Muscle layer of colon (tissue), 2 donors: ENCODE results near the gene PLPP2.

Experiments
- H3K27ac ChIP-seq: one replicate; pipeline ENCODE4 v1.7.0; 2013; ENCODE audit warnings: low read depth, mild to moderate bottlenecking, low read length, moderate library complexity
- H3K27me3 ChIP-seq, 2 donors: one replicate each; pipeline ENCODE4 v1.7.0; 2013; ENCODE audit warnings: low read length in 2 of 2, mild to moderate bottlenecking in 2 of 2; ENCODE audit not compliant: insufficient read depth in 2 of 2, control insufficient read depth in 1 of 2
- H3K36me3 ChIP-seq: one replicate; pipeline ENCODE4 v1.7.0; 2013; ENCODE audit warnings: mild to moderate bottlenecking, low read length; ENCODE audit not compliant: insufficient read depth
- H3K4me1 ChIP-seq: one replicate; pipeline ENCODE4 v1.7.0; 2013; ENCODE audit warnings: mild to moderate bottlenecking, low read length; ENCODE audit not compliant: insufficient read depth
- H3K4me3 ChIP-seq, 2 donors: one replicate each; pipeline ENCODE4 v1.7.0; 2013; ENCODE audit warnings: low read length in 2 of 2, low read depth in 1 of 2, mild to moderate bottlenecking in 1 of 2, moderate library complexity in 1 of 2
- H3K9ac ChIP-seq: one replicate; pipeline ENCODE4 v1.7.0; 2013; ENCODE audit warnings: low read length
- H3K9me3 ChIP-seq: one replicate; pipeline ENCODE4 v1.7.0; 2013; ENCODE audit warnings: mild to moderate bottlenecking, low read length
- donor health status: abdominal sarcoma.
- donor health status: Adenocarcinoma of cecum.

The PLPP2 gene

GRCh38 chr19:327291-328024, 36.3 kb upstream of the PLPP2 start:
- no peaks in the 10 kb centered on the region for H3K27me3 ChIP-seq
- H3K9ac ChIP-seq, result no peak overlapping the region
- H3K4me1 ChIP-seq, result no peaks in the 10 kb centered on the region
- H3K36me3 ChIP-seq, result peaks cover 72% of the 10 kb centered on the region
- H3K4me3 ChIP-seq, result no peak overlapping the region
- no peak overlapping the region for H3K27ac ChIP-seq
- no peaks in the 10 kb centered on the region for H3K9me3 ChIP-seq

GRCh38 chr19:326871-327270, 35.7 kb upstream of the PLPP2 start:
- no peaks in the 10 kb centered on the region for H3K27me3 ChIP-seq
- no peaks in the 10 kb centered on the region for H3K4me1 ChIP-seq
- peaks cover 72% of the 10 kb centered on the region for H3K36me3 ChIP-seq
- H3K27ac ChIP-seq, result no peak overlapping the region
- H3K9me3 ChIP-seq, result no peaks in the 10 kb centered on the region
- no peak overlapping the region for H3K4me3 ChIP-seq
- no peak overlapping the region for H3K9ac ChIP-seq

GRCh38 chr19:325937-326565, 34.8 kb upstream of the PLPP2 start:
- H3K4me1 ChIP-seq, result no peaks in the 10 kb centered on the region
- no peak overlapping the region for H3K27ac ChIP-seq
- H3K36me3 ChIP-seq, result peaks cover 72% of the 10 kb centered on the region
- no peaks in the 10 kb centered on the region for H3K9me3 ChIP-seq
- no peak overlapping the region for H3K9ac ChIP-seq
- H3K4me3 ChIP-seq, result no peak overlapping the region
- H3K27me3 ChIP-seq, result no peaks in the 10 kb centered on the region

- no peak overlapping the region for H3K4me3 ChIP-seq
Observed at GRCh38 chr19:325173-325936, 34.2 kb upstream of the PLPP2 start.

GRCh38 chr19:324716-325115, 33.5 kb upstream of the PLPP2 start:
- H3K27me3 ChIP-seq, result no peaks in the 10 kb centered on the region
- H3K4me3 ChIP-seq, result no peak overlapping the region
- H3K9me3 ChIP-seq, result no peaks in the 10 kb centered on the region
- peaks cover 66% of the 10 kb centered on the region for H3K36me3 ChIP-seq
- no peak overlapping the region for H3K27ac ChIP-seq
- H3K9ac ChIP-seq, result no peak overlapping the region
- no peaks in the 10 kb centered on the region for H3K4me1 ChIP-seq

More at GRCh38 chr19:325173-325936, 34.2 kb upstream of the PLPP2 start:
- H3K9me3 ChIP-seq, result no peaks in the 10 kb centered on the region
- no peaks in the 10 kb centered on the region for H3K4me1 ChIP-seq
- peaks cover 71% of the 10 kb centered on the region for H3K36me3 ChIP-seq
- no peak overlapping the region for H3K9ac ChIP-seq
- H3K27me3 ChIP-seq, result no peaks in the 10 kb centered on the region
- no peak overlapping the region for H3K27ac ChIP-seq

GRCh38 chr19:322616-323015, 31.4 kb upstream of the PLPP2 start:
- Histone ChIP-seq H3K27me3 (no peaks in the 10 kb centered on the region), H3K4me1 (no peaks in the 10 kb centered on the region), H3K4me3 (no peak overlapping the region), H3K27ac (no peak overlapping the region), H3K9ac (no peak overlapping the region), H3K9me3 (no peaks in the 10 kb centered on the region), H3K36me3 (peaks cover 47% of the 10 kb centered on the region)

- Histone ChIP-seq H3K27ac (no peak overlapping the region), H3K9ac (no peak overlapping the region), H3K9me3 (no peaks in the 10 kb centered on the region), H3K4me1 (no peaks in the 10 kb centered on the region), H3K4me3 (no peak overlapping the region), H3K36me3 (peaks cover 24% of the 10 kb centered on the region), H3K27me3 (no peaks in the 10 kb centered on the region)
Observed at GRCh38 chr19:318509-318774, 27.2 kb upstream of the PLPP2 start.

- Histone ChIP-seq H3K27ac (no peak overlapping the region), H3K36me3 (peaks cover 24% of the 10 kb centered on the region), H3K9me3 (no peaks in the 10 kb centered on the region), H3K4me1 (no peaks in the 10 kb centered on the region), H3K4me3 (no peak overlapping the region), H3K9ac (no peak overlapping the region), H3K27me3 (no peaks in the 10 kb centered on the region)
Observed at GRCh38 chr19:317710-318508, 26.7 kb upstream of the PLPP2 start.

- Histone ChIP-seq H3K4me3 (no peak overlapping the region), H3K9ac (no peak overlapping the region), H3K27ac (no peak overlapping the region), H3K27me3 (no peaks in the 10 kb centered on the region), H3K36me3 (peaks cover 33% of the 10 kb centered on the region), H3K9me3 (no peaks in the 10 kb centered on the region), H3K4me1 (no peaks in the 10 kb centered on the region)
Observed at GRCh38 chr19:315811-316210, 24.6 kb upstream of the PLPP2 start.

GRCh38 chr19:313988-314815, 23.0 kb upstream of the PLPP2 start:
- no peaks in the 10 kb centered on the region for H3K9me3 ChIP-seq
- no peak overlapping the region for H3K27ac ChIP-seq
- no peak overlapping the region for H3K4me3 ChIP-seq
- no peaks in the 10 kb centered on the region for H3K4me1 ChIP-seq
- H3K27me3 ChIP-seq, result no peaks in the 10 kb centered on the region
- H3K9ac ChIP-seq, result no peak overlapping the region
- H3K36me3 ChIP-seq, result peaks cover 33% of the 10 kb centered on the region
